Activated CD8-positive, alpha-beta memory T cell treated with anti-CD3 and anti-CD28 coated beads, Interleukin-2, amount 50 U/mL, for 48 hours (primary cell): Measurements from ENCODE around the gene DDTL.
"Not testable (repeated sequence)": the region's sequence is repeated elsewhere in the genome, so short reads cannot be mapped to it uniquely, and the experiment has no call there.

Experiments used
- DNase-seq: peaks from one replicate; pipeline ENCODE4 v3.0.0-alpha.2; 2020

The DDTL gene

GRCh38 chr22:23966568-23966967, at the start of gene DDTL:
Gene DDTL, plus strand, starts transcription at chr22:23966888. Its CDS starts 27 bp downstream, at chr22:23966915.
- DNase-seq = not testable (repeated sequence)

GRCh38 chr22:23920267-23920611, 46.4 kb upstream of the DDTL start:
- not testable (repeated sequence) for DNase-seq

DNA sequence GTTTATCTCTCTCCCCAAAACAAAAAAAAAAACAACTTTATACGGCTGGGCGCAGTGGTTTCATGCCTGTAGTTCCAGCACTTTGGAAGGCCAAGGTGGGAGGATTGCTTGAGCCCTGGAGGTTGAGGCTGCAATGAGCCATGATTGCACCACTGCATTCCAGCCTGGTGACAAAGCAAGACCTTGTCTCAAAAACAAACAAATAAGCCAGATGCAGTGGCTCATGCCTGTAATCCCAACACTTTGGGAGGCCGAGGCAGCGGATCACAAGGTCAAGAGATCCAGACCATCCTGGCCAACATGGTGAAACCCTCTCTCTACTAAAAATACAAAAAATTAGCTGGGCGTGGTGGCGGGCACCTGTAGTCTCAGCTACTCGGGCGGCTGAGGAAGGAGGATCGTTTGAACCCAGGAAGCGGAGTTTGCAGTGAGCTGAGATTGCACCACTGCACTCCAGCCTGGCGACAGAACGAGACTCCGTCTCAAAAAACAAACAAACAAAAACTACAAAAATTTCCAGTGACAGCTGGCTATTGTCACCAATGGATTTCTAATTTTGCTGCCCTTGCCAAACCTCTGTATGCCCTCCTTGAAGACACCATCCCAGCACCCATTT, 45.0 kb upstream of the DDTL start:
- DNase-seq = not testable (repeated sequence)

DNA sequence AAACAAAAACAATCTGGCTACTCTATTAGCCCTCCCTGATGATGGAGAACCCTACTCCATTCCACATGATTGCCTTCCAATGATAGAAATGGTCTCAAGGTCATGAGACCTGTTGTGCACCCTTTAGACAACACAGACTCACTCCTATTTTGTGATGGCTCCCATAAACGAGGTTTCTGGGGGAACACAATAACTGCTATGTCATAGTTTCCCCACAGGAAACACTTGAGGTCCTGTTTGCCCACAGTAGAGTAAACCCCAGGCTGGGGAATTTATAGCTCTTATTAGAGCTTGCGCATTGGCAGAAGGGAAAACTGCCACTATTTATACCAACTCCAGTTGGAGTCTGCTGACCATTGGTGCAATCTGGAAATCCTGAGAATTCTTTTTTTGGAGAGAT, 43.8 kb upstream of the DDTL start:
- no peak for DNase-seq

- DNase-seq = no peak
Observed at GRCh38 chr22:23925020-23925606, 41.6 kb upstream of the DDTL start.

GRCh38 chr22:23926561-23926960, 40.1 kb upstream of the DDTL start:
- no peak for DNase-seq

DNA sequence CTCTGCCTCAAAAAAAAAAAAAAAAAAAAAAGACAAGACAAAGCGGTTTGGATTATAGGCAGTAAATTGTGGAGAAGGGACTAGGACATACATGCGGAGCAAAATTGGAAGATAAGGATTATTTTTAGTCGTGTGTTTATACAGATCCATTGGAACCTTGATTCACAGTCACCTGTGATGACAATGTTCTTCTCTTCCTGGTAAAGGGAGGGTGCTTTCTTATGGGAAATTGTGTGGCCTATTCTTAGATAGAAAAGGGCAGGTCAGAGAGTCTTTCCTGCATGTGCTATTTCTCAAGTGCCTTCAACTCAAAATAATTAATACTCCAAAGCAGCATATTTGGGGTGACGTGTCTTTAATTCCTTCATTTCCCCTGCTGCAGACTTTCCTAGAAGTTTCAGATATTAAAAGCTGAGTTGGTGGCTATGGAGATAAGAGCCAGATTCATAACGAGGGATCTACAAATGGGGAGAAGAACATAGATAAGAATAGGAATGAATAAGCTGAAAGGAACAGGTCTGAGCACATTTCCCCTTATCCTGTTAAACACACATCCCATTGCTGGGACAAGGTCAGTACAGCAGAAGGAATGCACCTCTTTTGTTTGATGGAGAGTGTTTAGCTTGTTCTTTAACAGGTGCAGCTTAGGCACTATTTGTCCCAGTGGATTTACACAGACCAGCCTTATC, 28.2 kb upstream of the DDTL start:
- DNase-seq = no peak

DNA sequence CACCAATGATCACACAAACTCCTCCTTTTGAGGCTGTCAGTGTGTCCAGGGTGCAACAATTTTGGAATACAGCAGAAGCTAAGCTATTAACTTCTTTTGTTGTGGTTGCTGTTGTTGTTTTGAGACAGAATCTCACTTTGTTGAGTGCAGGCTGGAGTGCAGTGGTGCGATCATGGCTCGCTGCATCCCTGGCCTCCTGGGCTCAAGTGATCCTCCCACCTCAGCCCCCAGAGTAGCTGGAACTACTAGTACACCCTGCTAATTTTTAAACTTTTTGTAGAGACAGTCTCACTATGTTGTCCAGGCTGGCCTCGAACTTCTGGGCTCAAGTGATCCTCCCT, 27.7 kb upstream of the DDTL start:
- DNase-seq = no peak

DNA sequence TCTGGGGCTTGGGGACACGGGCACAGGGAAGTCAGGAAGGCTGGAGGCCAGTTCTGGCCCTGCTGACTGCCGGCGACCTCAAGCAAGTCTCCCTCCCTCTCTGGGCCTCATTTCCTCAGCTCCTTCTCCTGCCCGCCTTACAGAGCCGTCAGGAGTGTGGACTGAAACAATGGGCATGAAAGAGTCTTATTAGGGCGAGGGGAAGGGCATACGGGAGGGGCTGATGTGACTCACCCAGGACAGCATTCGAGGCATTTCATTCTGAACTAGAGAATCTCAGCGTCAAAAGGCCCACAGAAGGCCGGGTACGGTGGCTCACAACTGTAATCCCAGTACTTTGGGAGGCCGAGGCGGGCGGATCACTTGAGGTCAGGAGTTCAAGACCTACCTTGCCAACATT, 26.5 kb upstream of the DDTL start:
- not testable (repeated sequence) for DNase-seq

DNA sequence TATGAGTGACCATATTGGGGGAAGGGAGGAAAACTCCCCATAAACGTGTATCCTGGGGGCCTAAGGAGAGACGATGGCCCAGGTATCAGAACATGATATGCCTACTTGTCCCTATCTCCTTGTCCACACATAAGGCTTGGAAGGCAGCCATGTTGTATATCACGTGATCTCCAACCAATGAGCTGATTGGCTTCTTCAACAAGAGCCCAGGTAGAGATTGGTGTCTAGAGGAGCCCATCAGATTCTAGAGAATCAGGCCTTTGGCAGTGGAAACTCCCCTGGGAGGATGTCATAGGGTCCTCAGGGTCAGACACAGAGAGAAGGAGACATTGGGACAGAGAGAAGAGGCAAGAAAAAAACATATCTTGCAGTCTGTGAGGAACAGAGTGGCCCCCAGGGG, 19.3 kb upstream of the DDTL start:
- DNase-seq = not testable (repeated sequence)

DNA sequence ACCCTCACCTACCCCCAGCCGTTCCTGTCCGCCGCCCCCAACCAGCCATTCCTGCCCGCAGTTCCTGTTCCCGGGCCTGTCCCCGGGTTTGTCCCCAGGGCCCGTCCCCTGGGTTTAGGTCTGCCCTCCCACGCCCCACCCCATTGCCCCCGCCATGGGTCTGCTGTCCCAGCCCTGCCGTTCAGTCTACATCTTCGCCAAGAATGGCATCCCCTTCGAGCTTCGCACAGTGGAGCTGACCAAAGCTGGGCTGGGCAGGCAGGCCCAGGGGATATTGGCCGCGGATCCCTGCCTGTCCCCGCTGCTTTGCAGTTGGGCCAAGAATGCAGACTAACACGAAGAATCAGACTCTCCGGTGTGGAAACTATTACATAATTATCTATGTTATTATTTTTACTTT, 16.9 kb upstream of the DDTL start:
- not testable (repeated sequence) for DNase-seq

DNA sequence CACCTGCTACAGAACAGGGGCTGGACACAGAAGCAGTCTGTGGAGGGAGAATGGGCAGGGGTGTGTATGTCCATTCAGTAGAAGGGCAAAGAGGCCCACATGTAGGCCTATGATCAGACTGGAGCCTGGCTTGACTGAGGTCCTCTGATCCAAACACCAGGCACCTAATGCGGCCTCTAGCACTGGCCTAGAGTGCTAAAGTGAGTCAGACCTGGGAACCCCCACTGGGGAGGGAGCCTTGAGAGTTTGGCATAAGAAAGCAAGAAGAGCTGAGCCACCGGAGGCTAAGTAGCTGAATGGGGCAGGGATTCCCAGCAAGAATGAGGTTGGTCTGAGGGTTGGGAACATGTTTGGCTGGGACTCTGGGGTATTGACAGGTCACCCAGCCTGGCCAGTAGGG, 15.3 kb upstream of the DDTL start:
- not testable (repeated sequence) for DNase-seq

DNA sequence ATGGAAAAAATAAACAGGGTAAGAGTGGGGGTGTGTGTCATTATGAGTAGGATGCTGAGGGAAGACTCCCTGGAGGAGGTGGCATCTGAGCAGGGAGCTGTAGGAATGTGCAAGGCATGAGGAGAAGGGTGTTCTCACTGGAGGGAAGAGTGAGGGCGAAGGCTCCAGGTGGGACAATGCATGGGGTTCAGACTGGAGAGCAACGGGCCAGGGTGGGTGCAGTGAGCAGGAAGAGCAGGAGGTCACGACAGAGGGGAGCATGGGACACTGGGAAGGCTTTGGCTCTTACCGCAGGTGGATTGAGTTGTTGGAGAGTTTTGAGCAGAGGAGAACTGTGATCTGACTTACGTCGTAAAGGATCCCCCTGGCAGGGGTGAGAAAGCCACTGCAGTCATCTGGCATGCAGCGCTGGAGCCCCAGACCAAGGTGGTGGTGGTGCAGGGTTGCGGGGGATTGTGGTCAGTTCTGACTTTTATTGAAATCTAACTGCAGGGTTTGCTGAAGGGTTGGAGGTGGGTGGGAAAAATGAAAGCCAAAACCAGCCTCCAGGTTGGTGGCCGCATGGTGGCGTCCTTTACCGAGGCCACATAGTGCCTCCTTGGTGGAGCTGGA, 13.8 kb upstream of the DDTL start:
- not testable (repeated sequence) for DNase-seq

- DNase-seq = not testable (repeated sequence)
Observed at GRCh38 chr22:23953485-23953884, 13.2 kb upstream of the DDTL start.

- not testable (repeated sequence) for DNase-seq
Observed at GRCh38 chr22:23954193-23954990, 12.3 kb upstream of the DDTL start.

DNA sequence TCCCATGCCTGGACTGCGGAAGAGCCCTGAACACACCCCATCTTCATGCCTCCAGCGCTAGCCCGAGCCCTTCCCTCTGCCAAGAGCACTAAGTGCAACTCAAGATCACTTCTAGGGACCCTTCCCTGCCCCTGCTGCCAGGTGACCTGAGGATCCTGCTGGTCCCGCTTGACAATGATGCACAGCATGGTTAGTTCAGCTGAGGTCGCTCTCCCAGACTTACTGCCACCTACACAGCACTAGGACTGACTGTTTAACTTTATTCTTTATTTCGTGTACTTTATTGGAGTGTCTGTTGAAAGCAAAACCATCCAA, 11.7 kb upstream of the DDTL start:
- DNase-seq = not testable (repeated sequence)

DNA sequence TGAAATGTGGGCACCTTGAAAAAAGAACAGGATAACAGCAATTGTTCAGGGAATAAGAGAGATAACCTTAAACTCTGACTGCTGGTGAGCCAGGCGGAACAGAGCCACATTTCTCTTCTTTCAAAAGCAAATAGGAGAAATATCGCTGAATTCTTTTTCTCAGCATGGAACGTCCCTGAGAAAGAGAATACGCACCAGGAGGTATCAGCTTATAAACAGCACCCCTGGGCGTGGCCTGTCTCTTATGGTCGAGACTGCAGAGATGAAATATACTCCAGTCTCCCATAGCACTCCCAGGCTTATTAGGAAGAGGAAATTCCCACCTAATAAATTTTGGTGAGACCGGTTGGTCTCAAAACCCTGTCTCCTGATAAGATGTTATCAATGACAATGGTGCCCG, 10.8 kb upstream of the DDTL start:
- DNase-seq = not testable (repeated sequence)

DNA sequence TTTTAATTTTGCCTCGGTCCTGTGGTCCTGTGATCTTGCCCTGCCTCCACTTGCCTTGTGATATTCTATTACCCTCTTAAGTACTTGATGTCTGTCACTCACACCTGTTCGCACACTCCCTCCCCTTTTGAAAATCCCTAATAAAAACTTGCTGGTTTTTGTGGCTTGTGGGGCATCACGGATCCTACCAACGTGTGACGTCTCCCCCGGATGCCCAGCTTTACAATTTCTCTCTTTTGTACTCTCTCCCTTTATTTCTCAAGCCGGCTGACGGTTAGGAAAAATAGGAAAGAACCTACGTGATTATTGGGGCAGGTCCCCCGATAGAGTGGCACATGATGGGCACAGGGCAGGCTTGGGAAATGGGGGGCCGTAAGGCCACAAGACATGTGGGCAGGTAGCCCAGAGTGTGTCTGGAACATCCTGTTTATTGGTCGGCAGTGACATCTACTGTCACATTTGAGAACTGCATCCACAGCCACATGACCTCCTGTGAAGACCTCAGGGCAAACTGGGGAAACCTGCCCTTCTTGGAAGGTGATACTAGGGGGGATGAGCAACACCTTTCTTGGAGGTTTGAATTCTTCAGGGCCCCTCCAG, 10.3 kb upstream of the DDTL start:
- DNase-seq = peak; percentile 92

GRCh38 chr22:23961084-23961771, 5.5 kb upstream of the DDTL start, which contains the start of gene GSTT2B:
Gene GSTT2B, minus strand, starts transcription at chr22:23961195. Its CDS starts 64 bp downstream, at chr22:23961131.
- not testable (repeated sequence) for DNase-seq

DNA sequence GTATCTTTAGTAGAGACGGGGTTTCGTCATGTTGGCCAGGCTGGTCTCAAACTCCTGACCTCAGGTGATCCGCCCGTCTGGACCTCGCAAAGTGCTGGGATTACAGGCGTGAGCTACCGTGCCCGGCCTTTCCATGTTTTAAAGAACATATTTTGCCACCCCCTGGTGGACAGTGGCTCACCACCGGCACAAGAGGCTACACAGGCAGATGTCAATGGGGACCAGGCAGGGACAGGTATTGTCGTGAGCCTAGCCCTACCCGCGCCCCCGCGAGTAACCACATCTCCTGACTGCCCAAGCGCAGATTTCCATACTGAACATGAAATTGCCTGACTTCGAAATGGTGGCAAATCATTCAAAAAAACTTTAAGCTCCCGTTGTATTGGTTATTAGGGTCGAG, 594 bp upstream of the DDTL start:
- DNase-seq = not testable (repeated sequence)

DNA sequence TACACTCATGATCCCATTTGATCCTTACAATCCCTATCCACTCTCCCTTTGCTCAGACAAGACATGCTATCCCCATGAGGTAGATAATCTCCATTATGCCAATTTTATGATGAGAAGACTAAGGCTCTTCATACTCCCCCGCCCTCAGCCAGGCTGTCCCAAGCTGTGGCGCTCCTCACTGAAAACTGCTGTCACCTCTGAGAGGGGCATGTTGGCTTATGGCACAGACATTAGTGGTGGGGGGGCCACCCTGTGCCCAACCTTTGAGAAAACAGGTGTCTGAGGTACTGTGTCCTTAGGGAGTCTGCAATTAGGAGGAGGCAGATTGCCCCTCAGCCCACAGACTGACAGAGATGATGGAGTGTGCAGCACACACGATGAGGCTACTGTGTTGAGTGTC, 2.4 kb downstream of the DDTL start:
- no peak for DNase-seq

DNA sequence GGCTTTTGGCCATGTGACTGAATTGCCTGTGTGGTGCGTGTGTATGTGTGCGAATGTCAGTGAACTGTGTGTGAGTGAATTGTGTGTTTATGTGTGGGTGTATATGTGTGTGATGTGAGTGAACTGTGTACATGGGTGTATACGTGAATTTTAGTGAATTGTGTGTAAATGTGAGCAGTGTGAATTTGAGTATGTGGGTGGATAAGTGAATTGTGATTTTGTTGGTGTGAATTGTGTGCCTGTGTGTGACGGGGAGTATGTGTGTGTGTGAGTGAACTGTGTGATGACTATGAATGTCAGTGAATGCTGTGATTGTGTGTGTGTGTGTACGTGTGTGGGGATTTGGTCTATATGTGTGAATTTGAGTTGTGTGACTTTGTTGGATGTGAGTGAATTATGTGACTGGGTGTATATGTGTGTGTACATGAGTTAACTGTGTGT, 3.5 kb downstream of the DDTL start:
- DNase-seq = no peak
